Measurements from ENCODE around the gene BCR.

The BCR gene

GRCh38 chr22:23166042-23166831, 14.1 kb upstream of the BCR start:
- H3K9me3 ChIP-seq (ENCODE audit: control insufficient read depth, insufficient read depth, low read length), result no peaks in the 10 kb centered on the region
- H3K27me3 ChIP-seq (ENCODE audit: control insufficient read depth, low read length), result no peaks in the 10 kb centered on the region
- no peaks in the 10 kb centered on the region for H3K9me2 ChIP-seq (replicated peaks; ENCODE audit: control insufficient read depth, low read length)
- H3K4me3 ChIP-seq (ENCODE audit: low read length), result no peak overlapping the region
- no peaks in the 10 kb centered on the region for H3K4me1 ChIP-seq (ENCODE audit: control insufficient read depth, low read length)
- H3K27ac ChIP-seq (ENCODE audit: low read depth, low read length), result no peak overlapping the region
- H3F3A ChIP-seq (ENCODE audit: control insufficient read depth, insufficient read depth), result no peaks in the 10 kb centered on the region
- no peaks in the 10 kb centered on the region for H3K36me3 ChIP-seq (ENCODE audit: control insufficient read depth, low read length)
- H4K20me1 ChIP-seq (ENCODE audit: control insufficient read depth, insufficient read depth, low read depth, low read length), result no peaks in the 10 kb centered on the region
- TF ChIP-seq CTCF (IDR thresholded peaks at IDR 0.05; ENCODE audit: low read depth, low read length, poor library complexity, severe bottlenecking) (no peak), EZH2phosphoT487 (IDR thresholded peaks at IDR 0.05; ENCODE audit: borderline replicate concordance, low read length) (no peak)
- no peak overlapping the region for H3K4me2 ChIP-seq (ENCODE audit: low read length)
- H3K79me2 ChIP-seq (ENCODE audit: control insufficient read depth, low read length), result no peaks in the 10 kb centered on the region

GRCh38 chr22:23166841-23167616, 13.3 kb upstream of the BCR start:
- Histone ChIP-seq H3K4me3 (ENCODE audit: low read length) (no peak overlapping the region), H3K27ac (ENCODE audit: low read depth, low read length) (no peak overlapping the region), H3K4me2 (ENCODE audit: low read length) (no peak overlapping the region), H3K9me2 (replicated peaks; ENCODE audit: control insufficient read depth, low read length) (no peaks in the 10 kb centered on the region), H3K79me2 (ENCODE audit: control insufficient read depth, low read length) (no peaks in the 10 kb centered on the region), H3K9me3 (ENCODE audit: control insufficient read depth, insufficient read depth, low read length) (no peaks in the 10 kb centered on the region), H3K36me3 (ENCODE audit: control insufficient read depth, low read length) (no peaks in the 10 kb centered on the region), H3K4me1 (ENCODE audit: control insufficient read depth, low read length) (no peaks in the 10 kb centered on the region), H4K20me1 (ENCODE audit: control insufficient read depth, insufficient read depth, low read depth, low read length) (no peaks in the 10 kb centered on the region), H3K27me3 (ENCODE audit: control insufficient read depth, low read length) (no peaks in the 10 kb centered on the region), H3F3A (ENCODE audit: control insufficient read depth, insufficient read depth) (0 out of 2 replicates have a peak, but pooled peaks cover 3% of the 10 kb centered on the region)
- TF ChIP-seq EZH2phosphoT487 (IDR thresholded peaks at IDR 0.05; ENCODE audit: borderline replicate concordance, low read length) (no peak), CTCF (IDR thresholded peaks at IDR 0.05; ENCODE audit: low read depth, low read length, poor library complexity, severe bottlenecking) (no peak)

GRCh38 chr22:23168391-23169042, 11.8 kb upstream of the BCR start:
- Histone ChIP-seq H3K9me3 (ENCODE audit: control insufficient read depth, insufficient read depth, low read length) (no peaks in the 10 kb centered on the region), H3K4me2 (ENCODE audit: low read length) (no peak overlapping the region), H4K20me1 (ENCODE audit: control insufficient read depth, insufficient read depth, low read depth, low read length) (no peaks in the 10 kb centered on the region)

More at GRCh38 chr22:23168391-23169042, 11.8 kb upstream of the BCR start:
- 0 out of 2 replicates have a peak, but pooled peaks cover 3% of the 10 kb centered on the region for H3F3A ChIP-seq (ENCODE audit: control insufficient read depth, insufficient read depth)
- no peaks in the 10 kb centered on the region for H3K79me2 ChIP-seq (ENCODE audit: control insufficient read depth, low read length)
- H3K4me3 ChIP-seq (ENCODE audit: low read length), result no peak overlapping the region
- no peaks in the 10 kb centered on the region for H3K4me1 ChIP-seq (ENCODE audit: control insufficient read depth, low read length)
- H3K27ac ChIP-seq (ENCODE audit: low read depth, low read length), result no peak overlapping the region
- TF ChIP-seq EZH2phosphoT487 (IDR thresholded peaks at IDR 0.05; ENCODE audit: borderline replicate concordance, low read length), result no peak
- no peaks in the 10 kb centered on the region for H3K36me3 ChIP-seq (ENCODE audit: control insufficient read depth, low read length)
- no peaks in the 10 kb centered on the region for H3K9me2 ChIP-seq (replicated peaks; ENCODE audit: control insufficient read depth, low read length)
- H3K27me3 ChIP-seq (ENCODE audit: control insufficient read depth, low read length), result no peaks in the 10 kb centered on the region

All from DOHH2 (cell line).